ENCODE measurements around the gene HMGCS1.

DNA sequence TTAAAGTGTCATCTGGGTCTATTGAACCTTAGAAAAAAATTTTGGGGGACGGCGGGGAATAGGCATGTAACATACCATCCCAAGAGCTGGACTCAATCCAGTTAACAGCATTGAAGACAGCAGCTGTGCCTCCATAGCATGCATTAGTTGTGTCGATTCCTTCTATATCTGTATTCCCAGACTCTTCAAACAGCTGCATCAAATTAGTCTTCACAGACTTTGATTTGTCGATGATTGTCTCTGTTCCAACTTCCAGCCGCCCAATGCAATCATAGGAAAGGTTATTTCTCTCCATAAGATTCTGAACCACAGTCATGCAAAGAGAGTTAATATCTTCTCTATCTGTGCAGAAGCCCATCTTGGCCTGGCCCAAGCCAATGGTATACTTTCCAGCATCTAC is 14.8 kb downstream of the HMGCS1 start:
- TF ChIP-seq EZH2 (IDR thresholded peaks at IDR 0.05; ENCODE audit: insufficient read depth, poor library complexity, severe bottlenecking) (no peak), EZH2phosphoT487 (IDR thresholded peaks at IDR 0.05; ENCODE audit: insufficient read depth, low read depth) (no peak)

All from GM23248 (cell line).